Measurements from ENCODE around the gene PI4K2A.
"Not testable (repeated sequence)": the region's sequence is repeated elsewhere in the genome, so short reads cannot be mapped to it uniquely, and the experiment has no call there.

Gene PI4K2A

DNA sequence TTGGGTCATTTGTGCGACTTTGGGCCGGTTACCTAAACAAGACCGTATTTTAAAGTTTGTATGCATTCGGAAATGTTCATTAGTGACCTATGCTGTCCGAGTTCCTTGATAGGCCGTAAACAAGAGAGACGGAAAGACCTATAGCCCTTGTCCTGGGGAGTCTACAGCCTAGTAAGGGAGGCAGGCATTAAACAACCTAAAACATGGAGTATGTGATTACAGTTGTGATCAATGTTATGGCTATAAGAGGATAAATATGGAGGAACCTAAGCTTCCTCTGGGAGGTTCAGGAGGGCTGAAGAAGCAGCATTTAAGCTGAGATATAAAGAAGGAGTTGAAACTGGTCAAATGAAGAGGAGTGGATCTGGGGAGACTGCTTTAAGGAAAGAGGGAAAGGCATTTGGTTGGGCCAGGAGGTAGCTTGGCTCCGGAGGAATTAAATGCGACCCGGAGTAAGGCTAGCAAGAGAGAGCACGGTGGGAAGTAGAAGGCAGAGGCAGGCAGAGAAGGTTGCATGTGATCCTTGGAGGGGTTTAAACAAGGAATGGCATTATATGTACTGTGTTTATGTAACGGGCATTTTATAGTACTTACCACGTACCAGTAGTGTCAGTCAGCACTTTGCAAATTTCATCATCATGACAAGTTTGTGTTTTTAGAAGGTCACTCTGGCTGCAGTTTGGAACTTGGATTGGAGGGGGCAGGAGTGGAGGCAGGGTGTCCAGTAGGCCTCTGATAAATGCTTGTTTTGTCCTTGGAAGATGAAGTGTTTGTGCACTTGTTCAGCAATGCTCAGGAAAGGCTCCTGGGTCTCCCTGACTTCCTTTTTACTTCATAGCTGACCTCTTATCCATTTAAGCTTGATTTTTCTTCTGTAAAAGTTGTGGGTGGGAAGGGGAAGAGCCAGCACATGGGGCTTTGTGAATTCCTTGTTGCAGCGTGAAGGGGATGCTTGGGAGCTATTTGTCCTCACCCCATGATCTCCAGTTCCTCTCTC is 47.6 kb downstream of the PI4K2A start:
- Histone ChIP-seq H3K27me3 (ENCODE audit: insufficient read depth, low read length) (no peaks in the 10 kb centered on the region), H3K4me2 (ENCODE audit: low read length) (peak overlapping the region; percentile 59), H2AFZ (ENCODE audit: low read length) (no peak overlapping the region), H3K4me1 (ENCODE audit: insufficient read depth, low read length, severe bottlenecking) (peaks cover 7% of the 10 kb centered on the region), H3K9me2 (ENCODE audit: low read depth, low read length) (no peaks in the 10 kb centered on the region), H3K36me3 (ENCODE audit: insufficient read depth, low read length) (no peaks in the 10 kb centered on the region), H3K79me2 (ENCODE audit: insufficient read depth, low read length) (no peaks in the 10 kb centered on the region), H3K4me3 (ENCODE audit: low read depth, low read length, poor library complexity, severe bottlenecking) (peak overlapping the region; percentile 55), H3K9ac (ENCODE audit: low read length) (peak overlapping the region; percentile 24; the same call in 1 of the 2 replicates), H3K9me3 (ENCODE audit: low read length) (no peaks in the 10 kb centered on the region), H4K20me1 (ENCODE audit: insufficient read depth, low read length) (no peaks in the 10 kb centered on the region), H3F3A (ENCODE audit: insufficient read depth, low read length) (no peaks in the 10 kb centered on the region), H3K27ac (ENCODE audit: low read depth, low read length, poor library complexity, severe bottlenecking) (no peak overlapping the region)
- TF ChIP-seq, protein P1, sequence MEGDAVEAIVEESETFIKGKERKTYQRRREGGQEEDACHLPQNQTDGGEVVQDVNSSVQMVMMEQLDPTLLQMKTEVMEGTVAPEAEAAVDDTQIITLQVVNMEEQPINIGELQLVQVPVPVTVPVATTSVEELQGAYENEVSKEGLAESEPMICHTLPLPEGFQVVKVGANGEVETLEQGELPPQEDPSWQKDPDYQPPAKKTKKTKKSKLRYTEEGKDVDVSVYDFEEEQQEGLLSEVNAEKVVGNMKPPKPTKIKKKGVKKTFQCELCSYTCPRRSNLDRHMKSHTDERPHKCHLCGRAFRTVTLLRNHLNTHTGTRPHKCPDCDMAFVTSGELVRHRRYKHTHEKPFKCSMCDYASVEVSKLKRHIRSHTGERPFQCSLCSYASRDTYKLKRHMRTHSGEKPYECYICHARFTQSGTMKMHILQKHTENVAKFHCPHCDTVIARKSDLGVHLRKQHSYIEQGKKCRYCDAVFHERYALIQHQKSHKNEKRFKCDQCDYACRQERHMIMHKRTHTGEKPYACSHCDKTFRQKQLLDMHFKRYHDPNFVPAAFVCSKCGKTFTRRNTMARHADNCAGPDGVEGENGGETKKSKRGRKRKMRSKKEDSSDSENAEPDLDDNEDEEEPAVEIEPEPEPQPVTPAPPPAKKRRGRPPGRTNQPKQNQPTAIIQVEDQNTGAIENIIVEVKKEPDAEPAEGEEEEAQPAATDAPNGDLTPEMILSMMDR (IDR thresholded peaks at IDR 0.05; ENCODE audit: low read length), result no peak

DNA sequence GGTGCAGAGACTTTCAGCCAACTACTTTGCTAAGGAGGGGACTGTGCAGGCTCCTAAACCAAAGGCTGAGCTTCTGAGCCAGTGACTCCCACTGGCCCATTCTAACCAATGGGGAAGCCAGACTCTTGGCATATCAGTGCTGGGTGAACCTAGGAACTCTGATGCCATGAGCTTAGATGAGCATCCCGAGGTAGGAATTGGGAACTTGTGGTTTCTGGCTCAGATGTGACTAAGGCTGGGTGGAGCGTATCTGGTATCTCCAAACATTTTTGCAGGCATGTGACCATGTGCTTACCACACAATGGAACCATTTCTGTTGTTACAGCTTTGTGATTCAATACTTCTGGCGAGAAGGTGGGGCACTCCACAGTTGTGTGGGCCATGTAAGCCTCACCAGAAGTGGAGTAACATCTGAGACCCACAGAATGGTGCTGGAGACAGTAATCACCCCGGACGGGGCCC is 49.1 kb downstream of the PI4K2A start:
- H3K4me3 ChIP-seq (ENCODE audit: low read depth, low read length, poor library complexity, severe bottlenecking), result no peak overlapping the region

DNA sequence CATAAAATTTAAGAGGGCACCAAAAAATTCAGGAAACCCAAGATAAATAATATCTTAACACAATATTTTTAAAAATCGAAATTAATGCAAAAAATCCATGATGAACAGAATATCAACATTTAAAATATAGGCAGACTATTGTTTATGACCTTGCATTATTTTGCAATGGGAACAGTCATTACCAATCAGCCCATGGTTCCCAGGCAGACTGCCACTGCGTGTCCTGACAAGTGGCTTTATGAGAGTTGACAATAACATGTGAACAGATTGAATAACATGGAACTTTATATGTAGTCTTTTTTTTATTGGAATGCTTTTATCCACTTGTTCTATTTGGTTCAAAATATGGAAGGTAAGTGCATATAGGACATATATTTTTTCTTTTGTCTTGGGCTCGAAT is 49.7 kb downstream of the PI4K2A start:
- Histone ChIP-seq H2AFZ (ENCODE audit: low read length) (no peak overlapping the region), H3K9me2 (ENCODE audit: low read depth, low read length) (no peaks in the 10 kb centered on the region), H3K27ac (ENCODE audit: low read depth, low read length, poor library complexity, severe bottlenecking) (no peak overlapping the region), H3K9ac (ENCODE audit: low read length) (no peak overlapping the region), H3K4me2 (ENCODE audit: low read length) (no peak overlapping the region), H3K4me3 (ENCODE audit: low read depth, low read length, poor library complexity, severe bottlenecking) (no peak overlapping the region), H3K79me2 (ENCODE audit: insufficient read depth, low read length) (no peaks in the 10 kb centered on the region), H3K9me3 (ENCODE audit: low read length) (no peaks in the 10 kb centered on the region), H3K4me1 (ENCODE audit: insufficient read depth, low read length, severe bottlenecking) (peaks cover 7% of the 10 kb centered on the region), H3K36me3 (ENCODE audit: insufficient read depth, low read length) (no peaks in the 10 kb centered on the region), H3F3A (ENCODE audit: insufficient read depth, low read length) (no peaks in the 10 kb centered on the region), H3K27me3 (ENCODE audit: insufficient read depth, low read length) (no peaks in the 10 kb centered on the region), H4K20me1 (ENCODE audit: insufficient read depth, low read length) (no peaks in the 10 kb centered on the region)
- TF ChIP-seq EZH2 (IDR thresholded peaks at IDR 0.05; ENCODE audit: borderline replicate concordance, low read length), result no peak
- TF ChIP-seq, protein P1 (IDR thresholded peaks at IDR 0.05; ENCODE audit: low read length), result no peak

More for the DNA sequence above, 49.1 kb downstream of the PI4K2A start:
- Histone ChIP-seq H3K9me2 (ENCODE audit: low read depth, low read length) (no peaks in the 10 kb centered on the region), H3K4me1 (ENCODE audit: insufficient read depth, low read length, severe bottlenecking) (peaks cover 7% of the 10 kb centered on the region), H3K9me3 (ENCODE audit: low read length) (no peaks in the 10 kb centered on the region), H3K27ac (ENCODE audit: low read depth, low read length, poor library complexity, severe bottlenecking) (no peak overlapping the region), H4K20me1 (ENCODE audit: insufficient read depth, low read length) (no peaks in the 10 kb centered on the region), H3K4me2 (ENCODE audit: low read length) (no peak overlapping the region), H2AFZ (ENCODE audit: low read length) (no peak overlapping the region), H3K36me3 (ENCODE audit: insufficient read depth, low read length) (no peaks in the 10 kb centered on the region), H3K9ac (ENCODE audit: low read length) (no peak overlapping the region), H3K79me2 (ENCODE audit: insufficient read depth, low read length) (no peaks in the 10 kb centered on the region), H3F3A (ENCODE audit: insufficient read depth, low read length) (no peaks in the 10 kb centered on the region), H3K27me3 (ENCODE audit: insufficient read depth, low read length) (no peaks in the 10 kb centered on the region)
- TF ChIP-seq, protein P1 (IDR thresholded peaks at IDR 0.05; ENCODE audit: low read length), result no peak
- TF ChIP-seq EZH2 (IDR thresholded peaks at IDR 0.05; ENCODE audit: borderline replicate concordance, low read length), result no peak

DNA sequence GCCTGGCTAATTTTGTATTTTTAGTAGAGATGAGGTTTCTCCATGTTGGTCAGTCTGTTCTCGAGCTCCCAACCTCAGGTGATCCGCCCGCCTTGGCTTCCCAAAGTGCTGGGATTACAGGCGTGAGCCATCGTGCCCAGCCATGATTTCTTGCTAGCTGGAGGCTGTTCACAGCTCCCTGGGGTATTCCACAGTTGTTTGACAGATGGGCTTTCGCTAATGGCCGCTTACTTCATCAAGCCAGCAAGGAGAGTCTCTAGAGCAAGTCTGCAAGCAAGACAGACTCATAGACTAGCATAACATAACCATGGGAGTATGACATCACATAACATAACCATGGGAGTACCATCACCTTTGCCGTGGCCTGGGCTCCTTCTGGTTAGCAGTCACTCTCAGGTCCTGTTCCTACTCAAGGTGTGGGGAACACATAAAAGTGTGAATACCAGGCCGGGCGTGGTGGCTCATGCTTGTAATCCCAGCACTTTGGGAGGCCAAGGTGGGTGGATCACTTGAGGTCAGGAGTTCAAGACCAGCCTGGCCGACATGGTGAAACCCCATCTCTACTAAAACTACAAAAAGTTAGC is 57.7 kb downstream of the PI4K2A start:
- H3K4me3 ChIP-seq (ENCODE audit: low read depth, low read length, poor library complexity, severe bottlenecking); H3K27me3 ChIP-seq (ENCODE audit: insufficient read depth, low read length); H3K27ac ChIP-seq (ENCODE audit: low read depth, low read length, poor library complexity, severe bottlenecking); H3K4me1 ChIP-seq (ENCODE audit: insufficient read depth, low read length, severe bottlenecking); H3K9me3 ChIP-seq (ENCODE audit: low read length); H3K79me2 ChIP-seq (ENCODE audit: insufficient read depth, low read length); H2AFZ ChIP-seq (ENCODE audit: low read length); H3K36me3 ChIP-seq (ENCODE audit: insufficient read depth, low read length); H4K20me1 ChIP-seq (ENCODE audit: insufficient read depth, low read length); H3K9me2 ChIP-seq (ENCODE audit: low read depth, low read length); H3F3A ChIP-seq (ENCODE audit: insufficient read depth, low read length); H3K9ac ChIP-seq (ENCODE audit: low read length); H3K4me2 ChIP-seq (ENCODE audit: low read length): not testable (repeated sequence)
